GM12873 (cell line): ENCODE results near the gene PNMT.

ENCODE experiments used
- TF ChIP-seq, protein P1 (sequence below): IDR thresholded peaks from 2 replicates; pipeline ENCODE4 v1.5.1; 2012; ENCODE audit warnings: low read depth, mild to moderate bottlenecking, moderate library complexity, low read length, control low read depth; ENCODE audit not compliant: insufficient read depth; ENCODE audit errors: missing control alignments

The PNMT gene, protein sequence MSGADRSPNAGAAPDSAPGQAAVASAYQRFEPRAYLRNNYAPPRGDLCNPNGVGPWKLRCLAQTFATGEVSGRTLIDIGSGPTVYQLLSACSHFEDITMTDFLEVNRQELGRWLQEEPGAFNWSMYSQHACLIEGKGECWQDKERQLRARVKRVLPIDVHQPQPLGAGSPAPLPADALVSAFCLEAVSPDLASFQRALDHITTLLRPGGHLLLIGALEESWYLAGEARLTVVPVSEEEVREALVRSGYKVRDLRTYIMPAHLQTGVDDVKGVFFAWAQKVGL

DNA sequence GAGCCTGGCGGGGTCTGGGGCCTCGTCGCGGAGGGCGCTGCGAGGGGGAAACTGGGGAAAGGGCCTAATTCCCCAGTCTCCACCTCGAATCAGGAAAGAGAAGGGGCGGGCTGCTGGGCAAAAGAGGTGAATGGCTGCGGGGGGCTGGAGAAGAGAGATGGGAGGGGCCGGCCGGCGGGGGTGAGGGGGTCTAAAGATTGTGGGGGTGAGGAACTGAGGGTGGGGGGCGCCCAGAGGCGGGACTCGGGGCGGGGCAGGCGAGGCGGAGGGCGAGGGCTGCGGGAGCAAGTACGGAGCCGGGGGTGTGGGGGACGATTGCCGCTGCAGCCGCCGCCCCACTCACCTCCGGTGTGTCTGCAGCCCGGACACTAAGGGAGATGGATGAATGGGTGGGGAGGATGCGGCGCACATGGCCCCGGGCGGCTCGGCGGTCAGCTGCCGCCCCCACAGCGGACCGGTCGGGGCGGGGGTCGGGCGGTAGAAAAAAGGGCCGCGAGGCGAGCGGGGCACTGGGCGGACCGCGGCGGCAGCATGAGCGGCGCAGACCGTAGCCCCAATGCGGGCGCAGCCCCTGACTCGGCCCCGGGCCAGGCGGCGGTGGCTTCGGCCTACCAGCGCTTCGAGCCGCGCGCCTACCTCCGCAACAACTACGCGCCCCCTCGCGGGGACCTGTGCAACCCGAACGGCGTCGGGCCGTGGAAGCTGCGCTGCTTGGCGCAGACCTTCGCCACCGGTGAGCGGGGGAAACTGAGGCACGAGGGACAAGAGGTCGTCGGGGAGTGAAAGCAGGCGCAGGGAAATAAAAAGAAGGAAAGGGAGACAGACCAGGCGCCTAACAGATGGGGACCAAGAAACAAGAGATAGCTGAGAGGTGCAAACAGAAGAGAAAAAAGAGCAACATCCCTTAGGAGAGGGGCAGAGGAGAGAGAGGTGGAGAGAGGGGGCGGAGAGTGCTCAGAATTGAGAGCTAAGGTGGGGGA lies at the start of gene PNMT:
PNMT (plus strand) TSS at position 509 of the 980 bp plus-strand sequence; CDS start at position 532, 23 bp downstream.
- TF ChIP-seq, protein P1, sequence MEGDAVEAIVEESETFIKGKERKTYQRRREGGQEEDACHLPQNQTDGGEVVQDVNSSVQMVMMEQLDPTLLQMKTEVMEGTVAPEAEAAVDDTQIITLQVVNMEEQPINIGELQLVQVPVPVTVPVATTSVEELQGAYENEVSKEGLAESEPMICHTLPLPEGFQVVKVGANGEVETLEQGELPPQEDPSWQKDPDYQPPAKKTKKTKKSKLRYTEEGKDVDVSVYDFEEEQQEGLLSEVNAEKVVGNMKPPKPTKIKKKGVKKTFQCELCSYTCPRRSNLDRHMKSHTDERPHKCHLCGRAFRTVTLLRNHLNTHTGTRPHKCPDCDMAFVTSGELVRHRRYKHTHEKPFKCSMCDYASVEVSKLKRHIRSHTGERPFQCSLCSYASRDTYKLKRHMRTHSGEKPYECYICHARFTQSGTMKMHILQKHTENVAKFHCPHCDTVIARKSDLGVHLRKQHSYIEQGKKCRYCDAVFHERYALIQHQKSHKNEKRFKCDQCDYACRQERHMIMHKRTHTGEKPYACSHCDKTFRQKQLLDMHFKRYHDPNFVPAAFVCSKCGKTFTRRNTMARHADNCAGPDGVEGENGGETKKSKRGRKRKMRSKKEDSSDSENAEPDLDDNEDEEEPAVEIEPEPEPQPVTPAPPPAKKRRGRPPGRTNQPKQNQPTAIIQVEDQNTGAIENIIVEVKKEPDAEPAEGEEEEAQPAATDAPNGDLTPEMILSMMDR, result peak; percentile 71

DNA sequence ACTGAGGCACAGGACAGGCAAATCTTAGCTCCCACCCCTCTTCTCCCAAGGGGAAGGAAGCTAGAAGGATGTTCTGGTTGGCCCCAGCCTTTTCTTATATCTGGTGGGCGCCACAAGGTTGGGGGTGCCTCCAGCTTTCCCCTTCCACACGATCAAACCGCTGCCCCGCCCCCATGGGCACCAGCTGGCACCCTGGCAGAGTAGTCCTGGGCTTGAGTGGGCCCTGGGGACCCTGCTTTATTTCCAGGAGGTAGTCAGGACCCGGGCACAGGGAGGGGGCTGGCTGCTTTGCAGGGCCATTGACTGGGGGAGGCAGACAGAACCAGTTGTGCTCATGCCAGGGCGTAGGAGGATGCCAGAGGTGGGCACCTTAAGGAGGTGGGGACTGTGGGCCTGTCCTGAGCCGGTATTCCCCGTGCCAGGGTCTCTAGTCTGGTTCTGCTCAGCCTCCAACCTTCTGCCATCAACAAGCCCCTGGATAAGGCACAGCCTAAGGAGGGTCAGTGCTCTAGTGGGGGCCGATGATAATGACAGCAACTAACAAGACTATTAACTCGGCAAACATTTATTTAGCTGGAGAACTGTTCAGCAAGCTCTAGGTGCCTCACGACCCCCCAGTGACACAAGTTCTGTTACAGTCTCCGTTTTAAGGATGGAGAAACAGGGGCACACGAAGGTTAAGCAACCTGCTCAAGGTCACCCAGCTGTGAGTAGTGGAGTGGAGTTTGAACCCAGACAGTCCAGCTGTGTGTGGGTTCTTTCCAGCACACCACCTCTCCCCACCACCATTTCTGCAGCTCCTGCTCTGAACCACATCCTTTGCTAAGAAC lies 49.1 kb upstream of the PNMT start:
- TF ChIP-seq, protein P1, result no peak

DNA sequence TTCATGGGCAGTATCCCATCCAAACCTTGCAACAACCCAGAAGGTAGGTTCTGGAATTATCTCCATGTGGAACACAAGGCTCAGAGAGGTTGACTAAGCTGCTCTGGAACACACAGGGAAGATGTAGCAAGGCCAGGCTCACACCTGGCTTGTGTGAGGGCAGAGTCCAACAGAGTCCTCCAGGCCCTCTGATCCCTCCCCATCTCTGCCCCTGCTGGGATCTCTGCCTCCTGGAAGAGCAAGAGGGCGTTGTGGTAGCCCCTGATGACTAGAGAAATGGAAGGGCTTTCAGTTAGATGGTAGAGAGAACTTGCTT lies 48.5 kb upstream of the PNMT start:
- TF ChIP-seq, protein P1, result no peak

DNA sequence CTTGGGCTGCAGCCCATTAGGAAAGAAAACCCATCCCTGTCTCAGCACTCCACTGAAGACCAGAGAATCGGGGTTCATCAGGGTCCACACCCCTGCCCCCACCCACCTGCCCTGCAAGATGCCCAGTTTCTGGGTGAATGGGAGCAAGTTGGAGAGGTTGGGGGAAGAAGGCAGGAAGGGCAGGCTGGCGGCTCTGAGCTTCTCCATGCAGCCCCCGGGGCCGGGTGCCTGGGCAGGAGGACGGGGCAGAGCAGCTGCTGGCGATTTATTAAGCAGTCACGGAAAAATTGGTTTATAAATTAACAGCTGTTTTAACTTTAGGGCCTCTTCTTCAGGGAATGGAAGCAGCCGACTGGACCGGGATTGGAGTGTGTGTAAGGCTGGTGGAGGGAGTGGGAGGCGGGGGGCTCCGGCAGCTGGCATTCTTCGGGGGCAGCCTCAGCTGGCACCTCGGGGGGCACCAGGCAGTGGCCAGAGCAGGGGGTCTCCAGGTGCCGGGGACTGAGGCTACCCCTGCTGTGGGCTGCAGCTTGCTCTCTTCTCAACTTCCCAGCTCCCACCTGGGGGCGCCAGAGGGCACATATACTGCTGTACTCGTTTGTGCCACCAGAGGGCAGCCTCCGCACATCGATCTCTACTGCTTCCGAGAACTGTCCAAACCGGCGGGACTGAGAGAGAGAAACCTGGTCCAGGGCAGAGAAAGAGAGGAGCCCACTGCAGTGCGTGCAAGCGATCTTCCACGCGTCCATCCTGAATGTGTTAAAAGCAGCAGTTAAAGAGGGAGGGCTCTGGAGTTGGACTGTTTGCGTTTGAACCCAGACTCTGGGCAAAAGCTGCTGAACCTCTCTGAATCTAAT lies 46.5 kb upstream of the PNMT start:
- TF ChIP-seq, protein P1, result peak; percentile 100

DNA sequence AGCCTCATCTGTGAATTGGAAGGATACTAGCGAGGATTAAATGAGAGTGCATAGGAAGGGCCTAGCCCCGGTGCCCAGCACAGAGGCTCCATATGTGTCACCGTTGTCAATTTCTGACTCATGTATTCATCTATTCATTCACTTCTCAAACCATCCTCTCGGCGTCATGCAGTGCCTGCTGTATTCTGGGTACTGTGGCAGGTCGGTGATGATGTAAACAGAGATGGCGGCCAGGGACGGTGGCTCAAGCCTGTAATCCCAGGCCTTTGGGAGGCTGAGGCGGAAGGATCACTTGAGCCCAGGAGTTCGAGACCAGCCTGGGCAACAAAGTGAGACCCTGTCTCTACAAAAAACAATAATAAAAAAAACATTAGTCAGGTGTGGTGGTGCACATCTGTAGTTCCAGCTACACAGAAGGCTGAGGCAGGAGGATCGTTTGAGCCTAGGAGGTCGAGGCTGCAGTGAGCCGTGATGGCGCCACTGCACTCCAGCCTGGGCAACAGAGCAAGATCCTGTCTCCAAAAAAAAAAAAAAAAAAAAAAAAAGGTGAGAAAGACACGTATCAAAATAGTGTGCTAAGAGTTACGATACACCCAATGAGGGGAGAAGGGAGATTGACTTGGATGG lies 45.8 kb upstream of the PNMT start:
- TF ChIP-seq, protein P1, result no peak

DNA sequence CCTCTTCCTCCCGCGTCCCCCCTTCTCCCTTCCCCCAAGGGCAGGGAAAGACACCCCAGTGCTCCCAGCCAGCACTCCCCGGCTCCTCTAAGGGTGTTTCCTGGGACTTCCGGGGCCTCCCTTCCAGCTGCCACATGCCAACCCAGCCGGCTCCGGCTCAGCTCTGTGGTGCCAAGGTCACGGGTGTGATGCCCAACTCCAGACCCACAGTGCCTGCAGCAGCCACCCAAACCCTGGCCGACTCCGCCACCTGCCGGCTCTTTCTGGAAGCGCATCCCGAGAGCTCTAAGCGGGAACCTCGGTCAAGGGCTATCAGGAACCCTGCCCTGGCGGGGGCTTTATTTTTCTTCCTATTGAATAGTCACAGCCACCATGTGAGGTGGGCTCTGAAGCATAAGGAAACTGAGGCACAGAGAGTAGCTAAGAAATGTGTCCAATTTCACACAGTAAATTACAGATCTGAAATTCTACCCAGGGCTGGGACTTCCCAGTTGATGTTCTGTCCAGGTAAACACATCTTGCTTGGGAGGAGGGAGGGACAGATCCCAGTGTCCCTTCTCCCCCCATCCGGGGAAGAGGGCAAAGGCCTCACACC lies 44.8 kb upstream of the PNMT start:
- TF ChIP-seq, protein P1, result peak; percentile 92
